GM12878 (cell line): Measurements from ENCODE around the gene SLC22A31. TPM values are rescaled to one million over a fixed set of nuclear protein-coding genes. Genes with fewer than 3 reads are reported as not detected.

ENCODE experiments used
- ATF3 ChIP-seq: IDR thresholded peaks from 2 replicates; pipeline ENCODE4 v1.6.1; 2011; ENCODE audit warnings: low read depth, mild to moderate bottlenecking, low read length, moderate library complexity, borderline replicate concordance; ENCODE audit errors: extremely low read depth
- BRCA1 ChIP-seq: IDR thresholded peaks from 2 replicates; pipeline ENCODE4 v1.6.1; 2011; ENCODE audit warnings: low read depth, low read length, improper control_type of control experiment
- CREB1 ChIP-seq: IDR thresholded peaks from 2 replicates; pipeline ENCODE4 v1.6.1; 2012; ENCODE audit warnings: low read depth, mild to moderate bottlenecking, inconsistent platforms
- CUX1 ChIP-seq: IDR thresholded peaks from 2 replicates; pipeline ENCODE4 v1.6.1; 2012; ENCODE audit warnings: improper control_type of control experiment, low read depth, low read length; ENCODE audit not compliant: insufficient replicate concordance
- DPF2 ChIP-seq: fragments of 450-650 bp; IDR thresholded peaks from 2 replicates; pipeline ENCODE4 v1.6.1; 2017; ENCODE audit warnings: mild to moderate bottlenecking
- HDAC2 ChIP-seq: fragments of 200-600 bp; sonication (generic); IDR thresholded peaks from 2 replicates; pipeline ENCODE4 v1.6.1; 2017
- HDGF ChIP-seq: fragments of 450-650 bp; IDR thresholded peaks from 2 replicates; pipeline ENCODE4 v1.6.1; 2016; ENCODE audit warnings: antibody characterized with exemption
- MTA2 ChIP-seq: fragments of 450-650 bp; IDR thresholded peaks from 2 replicates; pipeline ENCODE4 v1.6.1; 2016; ENCODE audit warnings: low read depth, mild to moderate bottlenecking, moderate library complexity
- MXI1 ChIP-seq: fragments of 150-350 bp; IDR thresholded peaks from 2 replicates; pipeline ENCODE4 v1.6.1; 2011; ENCODE audit warnings: low read depth, mild to moderate bottlenecking, inconsistent platforms, low read length, improper control_type of control experiment
- NKRF ChIP-seq: fragments of 450-650 bp; conservative IDR thresholded peaks from 2 replicates; pipeline ENCODE4 v1.6.1; 2017; ENCODE audit warnings: mild to moderate bottlenecking, moderate library complexity
- RELB ChIP-seq: fragments of 450-650 bp; IDR thresholded peaks from 2 replicates; pipeline ENCODE4 v1.6.1; 2017; ENCODE audit warnings: low read depth, mild to moderate bottlenecking, moderate library complexity
- TBL1XR1 ChIP-seq: IDR thresholded peaks from 2 replicates; pipeline ENCODE4 v1.6.1; 2012; ENCODE audit warnings: low read depth, low read length, improper control_type of control experiment
- ZBED1 ChIP-seq: IDR thresholded peaks from 2 replicates; pipeline ENCODE4 v1.6.1; 2016; ENCODE audit warnings: borderline replicate concordance
- ZNF687 ChIP-seq: fragments of 450-650 bp; IDR thresholded peaks from 2 replicates; pipeline ENCODE4 v1.6.1; 2017; ENCODE audit warnings: mild to moderate bottlenecking, moderate library complexity
- polyA plus RNA-seq, 11 experiments: library from polyadenylated mRNA; depleted of rRNA in 4 of 11; unstranded in 6 of 11; stranded (reverse) in 5 of 11; fragments of >200 nt; fragmentation: Nextera tagmentation in 4 of 11; fragmentation: Illumina TruSeq in 1 of 11; extraction: Ambion mirVana in 4 of 11; extraction: Trizol in 1 of 11; gene quantifications; 1 replicate in 1 of 11; 2 replicates in 10 of 11; pipeline versions ENCODE4 v1.2.1 to v1.2.3, GENCODE V29; 2011 to 2016; ENCODE audit warnings: inconsistent platforms in 2 of 11, missing spikeins in 2 of 11, low read depth in 1 of 11
- total RNA-seq, 4 experiments: library from RNA; depleted of rRNA in 3 of 4; stranded (reverse); fragments of >200 nt in 3 of 4; fragmentation: Illumina TruSeq in 1 of 4; extraction: Trizol in 1 of 4; gene quantifications; 2 replicates each; pipeline versions ENCODE4 v1.2.1 to v1.2.3, GENCODE V29; 2013 to 2021

SLC22A31 gene
- total and polyA plus RNA-seq, 10 of the 15 experiments (the other 5 are each of a cell fraction or from before 2014, with no cell fraction given) = 0.13 to 0.24 (median 0.23) TPM; not detected in 7

- peak; percentile 92 for TF ChIP-seq NKRF
- TF ChIP-seq BRCA1 = no peak
- no peak for TF ChIP-seq ZNF687
- TF ChIP-seq MXI1 = peak; percentile 91
- TF ChIP-seq RELB = peak; percentile 33; the same call in 1 of the 2 replicates
- TF ChIP-seq HDGF = no peak
- TF ChIP-seq ATF3 = peak; percentile 73; the same call in 1 of the 2 replicates
- TF ChIP-seq DPF2 = peak; percentile 46; the same call in 1 of the 2 replicates
- 0 out of 2 replicates have a peak, but pooled peaks have one; percentile 19 for TF ChIP-seq CREB1
- no peak for TF ChIP-seq ZBED1
- TF ChIP-seq TBL1XR1 = no peak
- 0 out of 2 replicates have a peak, but pooled peaks have one; percentile 44 for TF ChIP-seq MTA2
- TF ChIP-seq HDAC2 = no peak
- no peak for TF ChIP-seq CUX1
These were observed 16.2 kb upstream of the SLC22A31 start (continued) for GRCh38 chr16:89216315-89217137.
